Measurements from ENCODE around the gene NTNG1.

The NTNG1 gene

DNA sequence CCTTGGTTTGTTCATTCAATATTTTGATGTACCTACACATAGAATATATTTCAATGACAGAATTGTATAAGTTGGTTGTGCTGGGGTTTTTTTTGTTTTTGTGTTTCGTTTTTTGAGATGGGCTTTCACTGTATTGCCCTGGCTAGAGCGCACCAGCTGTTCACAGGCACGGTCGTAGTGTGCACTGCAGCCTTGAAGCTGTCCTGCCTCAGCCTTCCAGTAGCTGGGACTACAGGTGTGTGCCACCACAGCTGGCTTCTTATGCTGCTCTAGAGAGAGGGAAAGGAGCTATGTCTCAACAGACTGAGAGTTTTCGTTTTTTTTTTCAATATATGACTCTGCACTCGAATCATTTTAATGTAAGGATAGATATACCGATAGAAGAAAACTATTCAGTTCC is 102.6 kb downstream of the NTNG1 start:
- Histone ChIP-seq H3K4me1 (peaks cover 0 to 16% (median 7%) of the 10 kb centered on the region in 10 experiments; a peak in 13 of 20 replicates), H3K27ac (no peak overlapping the region), H3K4me3 (no peak overlapping the region), H3K36me3 (no peaks in the 10 kb centered on the region), H3K9me3 (replicated peaks in 1 of 11) (peaks cover 3 to 10% (median 6%) of the 10 kb centered on the region in 11 experiments; a peak in 18 of 22 replicates), H3K4me2 (no peak overlapping the region), H3K9ac (no peak overlapping the region), H4K20me1 (no peaks in the 10 kb centered on the region), H3K27me3 (no peaks in the 10 kb centered on the region)
- TF ChIP-seq Cebpa-rat (IDR thresholded peaks at IDR 0.05) = no peak

DNA sequence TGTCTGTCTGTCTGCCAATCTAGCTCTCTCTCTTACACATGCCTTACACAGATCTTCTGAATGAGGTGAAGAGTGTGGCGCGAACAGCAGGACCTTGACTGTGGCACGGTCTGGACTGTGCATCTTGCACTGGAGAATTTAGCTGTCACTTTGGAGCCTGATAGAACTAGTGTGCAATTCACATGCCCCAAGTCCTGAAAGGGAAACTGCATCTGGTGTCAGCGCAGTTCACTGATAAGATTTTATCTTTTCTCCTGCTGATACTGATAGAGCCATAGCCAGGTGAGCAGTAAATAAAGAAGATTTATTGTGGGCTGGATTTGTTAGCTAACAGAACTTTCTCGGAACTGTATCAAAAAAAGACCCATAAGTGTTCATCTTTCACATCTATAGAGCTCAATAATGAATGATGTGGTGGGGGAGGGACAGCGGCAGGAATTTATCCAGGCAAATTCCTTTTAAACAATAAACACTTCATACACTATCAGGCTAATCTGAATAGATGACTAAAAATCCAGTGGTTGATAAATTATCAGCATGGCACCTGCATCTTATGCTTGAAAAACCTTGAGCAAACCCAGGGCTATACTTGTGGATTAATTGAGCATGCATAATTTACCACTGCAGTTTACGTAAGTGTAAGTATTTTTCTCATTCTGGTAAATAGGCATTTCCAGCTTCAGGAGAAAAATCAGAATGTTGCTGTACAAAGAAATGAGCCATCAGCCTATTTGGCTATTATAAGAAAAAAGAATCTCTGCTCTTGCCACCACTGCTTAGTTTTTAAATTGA is 104.1 kb downstream of the NTNG1 start:
- Histone ChIP-seq H3K9me3 (replicated peaks in 1 of 11) (no peaks in the 10 kb centered on the region), H3K36me3 (no peaks in the 10 kb centered on the region), H3K4me2 (peak overlapping the region in 2 of 11 experiments; percentile 10 to 19; a peak in 2 of 22 replicates), H3K27me3 (no peaks in the 10 kb centered on the region), H3K4me1 (peaks cover 0 to 20% (median 11%) of the 10 kb centered on the region in 10 experiments; a peak in 16 of 20 replicates), H3K4me3 (no peak overlapping the region), H3K27ac (no peak overlapping the region), H3K9ac (no peak overlapping the region), H4K20me1 (no peaks in the 10 kb centered on the region)
- TF ChIP-seq Cebpa-rat (IDR thresholded peaks at IDR 0.05) = no peak

DNA sequence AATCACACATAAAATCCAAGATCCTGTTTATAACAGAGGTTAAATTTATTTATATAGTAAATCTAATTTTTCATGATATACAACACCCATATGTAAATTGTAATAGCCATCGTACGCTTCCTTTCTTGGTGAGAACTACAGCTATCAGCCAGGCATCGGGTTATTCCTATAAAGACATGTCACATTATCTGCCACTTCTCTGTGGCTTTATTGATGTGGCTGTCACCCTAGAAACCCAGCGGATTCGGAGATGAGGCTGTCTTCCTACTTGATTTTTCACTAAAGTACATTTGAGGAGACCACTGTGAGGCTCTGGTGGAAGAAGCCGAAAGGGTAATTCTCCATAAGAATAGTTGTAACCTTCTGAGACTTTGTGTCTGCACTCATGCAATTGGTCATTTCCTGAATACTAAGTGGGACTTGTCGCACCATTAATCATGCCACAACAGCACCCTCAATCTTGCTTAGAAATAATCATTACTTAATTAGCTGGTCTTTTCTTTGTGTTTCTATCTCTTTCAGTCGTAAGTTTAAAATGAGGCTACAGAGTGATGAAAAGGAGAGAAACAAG is 106.0 kb downstream of the NTNG1 start:
- no peak overlapping the region for H3K9ac ChIP-seq
- no peaks in the 10 kb centered on the region for H3K9me3 ChIP-seq (replicated peaks in 1 of 11)
- H3K4me1 ChIP-seq = peaks cover 0 to 40% (median 30%) of the 10 kb centered on the region in 10 experiments; a peak in 16 of 20 replicates
- no peaks in the 10 kb centered on the region for H3K27me3 ChIP-seq
- H3K4me2 ChIP-seq = peak overlapping the region in 9 of 11 experiments; percentile 8 to 72 (median 57); a peak in 17 of 22 replicates
- H3K27ac ChIP-seq = no peak overlapping the region
- no peak overlapping the region for H3K4me3 ChIP-seq
- no peaks in the 10 kb centered on the region for H4K20me1 ChIP-seq
- no peaks in the 10 kb centered on the region for H3K36me3 ChIP-seq
- TF ChIP-seq Cebpa-rat (IDR thresholded peaks at IDR 0.05) = no peak

DNA sequence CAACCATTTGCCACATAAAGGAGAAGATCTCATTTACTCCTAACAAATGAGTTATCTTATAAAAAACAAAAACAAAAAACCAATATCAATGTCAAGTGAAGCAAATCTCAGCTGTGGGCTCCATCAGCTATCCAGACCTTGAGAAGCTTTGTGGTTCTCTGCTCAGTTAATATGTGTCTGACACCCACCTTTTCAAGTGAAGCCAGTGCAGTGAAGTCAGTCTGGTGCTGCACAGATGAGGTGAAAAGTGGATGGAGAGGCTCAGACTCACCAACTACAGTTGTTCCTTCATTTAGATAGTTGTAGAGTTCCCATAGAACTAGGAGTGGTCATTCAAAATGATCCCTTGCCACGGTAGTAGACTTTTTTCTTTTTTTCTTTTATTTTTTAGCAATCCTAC is 106.8 kb downstream of the NTNG1 start:
- Histone ChIP-seq H3K9ac (no peak overlapping the region), H3K4me2 (peak overlapping the region in 4 of 11 experiments; percentile 34 to 72 (median 60); a peak in 3 of 22 replicates), H3K27me3 (no peaks in the 10 kb centered on the region), H3K4me1 (peaks cover 0 to 48% (median 38%) of the 10 kb centered on the region in 10 experiments; a peak in 16 of 20 replicates), H3K4me3 (no peak overlapping the region), H4K20me1 (no peaks in the 10 kb centered on the region), H3K27ac (no peak overlapping the region), H3K9me3 (replicated peaks in 1 of 11) (no peaks in the 10 kb centered on the region), H3K36me3 (no peaks in the 10 kb centered on the region)
- no peak for TF ChIP-seq Cebpa-rat (IDR thresholded peaks at IDR 0.05)

DNA sequence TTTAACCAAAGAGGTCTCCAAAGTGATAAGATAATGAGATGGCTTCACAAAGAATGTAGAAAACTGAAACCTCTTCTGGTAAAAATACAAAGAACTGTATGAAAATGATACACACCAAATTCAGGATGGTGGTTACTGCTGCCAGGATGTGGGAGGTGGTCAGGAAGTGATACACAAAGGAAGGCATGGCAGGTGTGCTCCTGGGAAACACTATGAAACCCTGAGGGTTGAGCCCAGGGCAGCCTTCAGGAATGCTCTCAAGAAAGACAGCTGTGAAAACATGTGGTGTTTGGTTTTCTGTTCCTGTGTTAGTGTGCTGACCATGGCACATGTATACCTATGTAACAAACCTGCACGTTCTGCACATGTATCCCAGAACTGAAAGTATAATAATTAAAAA is 109.3 kb downstream of the NTNG1 start:
- Histone ChIP-seq H3K4me3 (no peak overlapping the region), H3K36me3 (no peaks in the 10 kb centered on the region), H3K9ac (no peak overlapping the region), H3K4me2 (peak overlapping the region in 8 of 11 experiments; percentile 15 to 83 (median 59); a peak in 13 of 22 replicates), H4K20me1 (no peaks in the 10 kb centered on the region), H3K27me3 (no peaks in the 10 kb centered on the region), H3K4me1 (peaks cover 0 to 67% (median 54%) of the 10 kb centered on the region in 10 experiments; a peak in 16 of 20 replicates), H3K27ac (peak overlapping the region in 4 of 11 experiments; percentile 10 to 48 (median 22); a peak in 6 of 22 replicates), H3K9me3 (replicated peaks in 1 of 11) (no peaks in the 10 kb centered on the region)
- no peak for TF ChIP-seq Cebpa-rat (IDR thresholded peaks at IDR 0.05)

DNA sequence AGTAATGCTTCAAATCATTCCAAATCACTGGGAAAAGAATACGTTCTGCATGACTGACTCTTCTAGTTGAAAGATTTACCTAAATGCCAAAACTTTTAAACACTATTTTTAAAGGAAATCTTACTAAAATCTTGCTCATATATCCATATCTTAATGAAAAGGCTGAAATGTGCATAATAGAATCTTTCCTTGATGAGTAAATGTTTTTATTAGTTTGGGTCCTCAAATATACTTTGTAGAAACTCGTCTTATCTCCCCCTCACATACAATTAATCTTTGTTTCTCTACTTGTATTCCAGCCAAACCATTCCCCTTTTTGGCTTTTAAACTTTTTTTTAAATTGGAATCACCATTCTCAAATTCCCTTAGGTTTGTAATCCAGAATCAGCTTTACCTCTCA is 110.2 kb downstream of the NTNG1 start:
- H3K9ac ChIP-seq = no peak overlapping the region
- TF ChIP-seq Cebpa-rat (IDR thresholded peaks at IDR 0.05) = no peak

DNA sequence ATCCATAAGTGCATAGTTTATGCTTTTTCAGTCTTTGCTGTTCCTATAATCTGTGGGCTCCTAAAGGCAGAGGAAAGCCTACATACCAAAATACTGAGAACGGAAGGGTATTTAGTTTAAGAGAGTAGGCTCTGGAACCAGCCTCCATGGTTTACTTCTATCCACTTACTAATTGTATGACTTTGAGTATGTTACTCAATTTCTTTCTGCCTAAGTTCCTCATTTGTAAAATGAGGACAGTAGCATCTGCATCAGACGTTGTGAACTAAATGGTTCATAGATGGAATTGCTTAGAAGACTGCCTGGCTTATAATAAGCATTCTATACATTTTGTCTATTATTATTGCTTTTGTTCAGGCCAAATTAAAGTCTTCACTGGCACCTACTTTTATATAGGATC is 111.0 kb downstream of the NTNG1 start:
- TF ChIP-seq Cebpa-rat (IDR thresholded peaks at IDR 0.05) = no peak
- H3K27me3 ChIP-seq = no peaks in the 10 kb centered on the region
- no peaks in the 10 kb centered on the region for H3K9me3 ChIP-seq (replicated peaks in 1 of 11)
- H4K20me1 ChIP-seq = no peaks in the 10 kb centered on the region
- no peak overlapping the region for H3K4me3 ChIP-seq
- peak overlapping the region in 10 of 11 experiments; percentile 29 to 83 (median 64); a peak in 19 of 22 replicates for H3K4me2 ChIP-seq
- no peaks in the 10 kb centered on the region for H3K36me3 ChIP-seq
- no peak overlapping the region for H3K9ac ChIP-seq
- H3K27ac ChIP-seq = peak overlapping the region in 7 of 11 experiments; percentile 4 to 61 (median 40); a peak in 13 of 22 replicates
- H3K4me1 ChIP-seq = peaks cover 0 to 61% (median 53%) of the 10 kb centered on the region in 10 experiments; a peak in 16 of 20 replicates

More for the DNA sequence above, 110.2 kb downstream of the NTNG1 start:
- peak overlapping the region in 8 of 11 experiments; percentile 45 to 83 (median 66); a peak in 15 of 22 replicates for H3K4me2 ChIP-seq
- H3K4me3 ChIP-seq = no peak overlapping the region
- H4K20me1 ChIP-seq = no peaks in the 10 kb centered on the region
- H3K9me3 ChIP-seq (replicated peaks in 1 of 11) = no peaks in the 10 kb centered on the region
- no peaks in the 10 kb centered on the region for H3K36me3 ChIP-seq
- peaks cover 0 to 67% (median 54%) of the 10 kb centered on the region in 10 experiments; a peak in 16 of 20 replicates for H3K4me1 ChIP-seq
- peak overlapping the region in 3 of 11 experiments; percentile 22 to 53 (median 35); a peak in 4 of 22 replicates for H3K27ac ChIP-seq
- H3K27me3 ChIP-seq = no peaks in the 10 kb centered on the region

DNA sequence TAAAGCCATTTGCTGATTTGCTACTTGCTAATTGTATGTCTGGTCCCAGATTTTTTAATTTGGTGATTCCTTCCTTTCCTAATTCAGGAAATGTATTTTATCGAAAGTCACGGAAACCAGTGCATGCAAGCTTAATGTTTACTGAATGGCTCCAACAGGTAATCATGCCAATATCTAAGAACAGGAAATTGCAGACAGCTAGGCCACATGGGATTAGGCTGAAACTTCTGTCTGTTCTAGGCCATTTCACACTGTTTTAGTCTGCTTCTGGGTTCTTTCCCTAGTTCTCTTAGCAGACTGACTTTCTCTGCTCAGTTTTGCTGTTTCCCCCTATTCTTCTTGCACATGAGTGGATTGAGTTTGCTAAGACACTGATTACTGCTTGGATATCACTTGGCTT is 111.4 kb downstream of the NTNG1 start:
- Histone ChIP-seq H3K4me3 (no peak overlapping the region), H3K9me3 (replicated peaks in 1 of 11) (no peaks in the 10 kb centered on the region), H3K27me3 (no peaks in the 10 kb centered on the region), H3K27ac (peak overlapping the region in 6 of 11 experiments; percentile 33 to 61 (median 42); a peak in 12 of 22 replicates), H3K4me2 (peak overlapping the region in 9 of 11 experiments; percentile 45 to 83 (median 65); a peak in 18 of 22 replicates), H3K9ac (peak overlapping the region in 1 of 11 experiments; percentile 32; a peak in 1 of 22 replicates), H3K36me3 (no peaks in the 10 kb centered on the region), H3K4me1 (peaks cover 0 to 57% (median 49%) of the 10 kb centered on the region in 10 experiments; a peak in 16 of 20 replicates), H4K20me1 (no peaks in the 10 kb centered on the region)
- peak in 1 of 11 experiments; percentile 15; a peak in 1 of 22 replicates for TF ChIP-seq Cebpa-rat (IDR thresholded peaks at IDR 0.05)

DNA sequence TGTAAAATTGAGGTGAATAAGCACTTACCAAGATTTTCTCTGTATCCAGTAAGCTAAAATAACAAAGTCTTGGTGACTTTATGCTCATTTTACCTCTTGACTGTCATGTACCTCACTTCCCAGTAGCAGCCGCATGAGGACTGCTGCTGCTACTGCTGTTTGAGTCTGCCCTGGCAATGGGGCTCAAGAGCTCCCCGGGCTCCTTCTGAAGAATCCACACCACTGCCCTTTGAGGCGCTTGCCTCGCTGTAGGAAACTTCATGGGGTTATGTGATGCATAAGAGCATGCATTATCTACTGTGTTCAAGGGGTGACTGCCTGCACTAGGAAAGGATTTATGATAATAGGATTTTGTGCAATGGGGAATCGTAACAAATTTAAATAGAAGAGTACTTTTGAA is 113.5 kb downstream of the NTNG1 start:
- Histone ChIP-seq H3K4me1 (peaks cover 0 to 52% (median 47%) of the 10 kb centered on the region in 10 experiments; a peak in 16 of 20 replicates), H3K27me3 (no peaks in the 10 kb centered on the region), H3K4me2 (peak overlapping the region in 7 of 11 experiments; percentile 18 to 83 (median 67); a peak in 12 of 22 replicates), H3K4me3 (no peak overlapping the region), H4K20me1 (no peaks in the 10 kb centered on the region), H3K27ac (no peak overlapping the region), H3K36me3 (no peaks in the 10 kb centered on the region), H3K9me3 (replicated peaks in 1 of 11) (no peaks in the 10 kb centered on the region), H3K9ac (no peak overlapping the region)
- TF ChIP-seq Cebpa-rat (IDR thresholded peaks at IDR 0.05) = no peak

All from BLaER1 treated with 17β-estradiol and CSF1 and Interleukin-3, amounts not matched to agents 10 nM and 100 nM (cell line).